GM21825 (cell line): ENCODE results near the gene DPAGT1.

Source experiments
- ATAC-seq: cut with Tn5 transposase; IDR thresholded peaks from one replicate; pipeline ENCODE4 v1.9.1; 2021; ENCODE audit warnings: mild to moderate bottlenecking, moderate library complexity; ENCODE audit not compliant: unreplicated experiment

Gene DPAGT1

GRCh38 chr11:119095066-119095880, 6.4 kb downstream of the DPAGT1 start:
- ATAC-seq = peak; percentile 77

- ATAC-seq = peak; percentile 35
These were observed 6.9 kb downstream of the DPAGT1 start for GRCh38 chr11:119094816-119095065.

- peak; percentile 7 for ATAC-seq
These were observed 7.5 kb downstream of the DPAGT1 start for GRCh38 chr11:119093942-119094815.

- no peak for ATAC-seq
These were observed 8.5 kb downstream of the DPAGT1 start for GRCh38 chr11:119092880-119093842.

- no peak for ATAC-seq
These were observed 9.4 kb downstream of the DPAGT1 start for GRCh38 chr11:119091966-119092879.

- no peak for ATAC-seq
These were observed 10.5 kb downstream of the DPAGT1 start for GRCh38 chr11:119091178-119091577.

GRCh38 chr11:119089319-119089718, 12.3 kb downstream of the DPAGT1 start:
- no peak for ATAC-seq

GRCh38 chr11:119088406-119088805, 13.2 kb downstream of the DPAGT1 start:
- no peak for ATAC-seq

GRCh38 chr11:119087747-119088241, 13.9 kb downstream of the DPAGT1 start:
- ATAC-seq = no peak

- ATAC-seq = no peak
These were observed 14.5 kb downstream of the DPAGT1 start for GRCh38 chr11:119087123-119087522.

- ATAC-seq = peak; percentile 15
These were observed 16.2 kb downstream of the DPAGT1 start for GRCh38 chr11:119085437-119085847.

GRCh38 chr11:119084663-119085436, 16.8 kb downstream of the DPAGT1 start, which contains the start of gene HMBS:
TSS of gene HMBS (plus strand) at chr11:119084881. CDS start at chr11:119085034, 153 bp downstream.
- ATAC-seq = peak; percentile 82

- ATAC-seq = no peak
These were observed 19.9 kb downstream of the DPAGT1 start for GRCh38 chr11:119081682-119082260.

GRCh38 chr11:119078675-119079420, 22.8 kb downstream of the DPAGT1 start:
- ATAC-seq = no peak

GRCh38 chr11:119077839-119078238, 23.8 kb downstream of the DPAGT1 start:
- no peak for ATAC-seq

GRCh38 chr11:119067371-119068222, 34.1 kb downstream of the DPAGT1 start, which contains the start of gene VPS11:
TSS of gene VPS11 (plus strand) at chr11:119067818. CDS start at chr11:119067824, 6 bp downstream.
- ATAC-seq = peak; percentile 87

- no peak for ATAC-seq
These were observed 36.3 kb downstream of the DPAGT1 start for GRCh38 chr11:119065369-119065768.
